ENCODE data around the gene ZDHHC24. TPM values are rescaled to one million over a fixed set of nuclear protein-coding genes. Genes with fewer than 3 reads are reported as not detected.

ZDHHC24 gene
- total and polyA plus RNA-seq, 10 of the 15 experiments (the other 5 are each of a cell fraction or from before 2014, with no cell fraction given), result 0.86 to 17.5 (median 6.8) TPM

GRCh38 chr11:66545701-66546367 lies at the start of gene ZDHHC24 (continued):
- TF ChIP-seq BHLHE40 (IDR thresholded peaks at IDR 0.05; ENCODE audit: borderline replicate concordance in 1 of 2, low read depth in 2 of 2, low read length in 1 of 2) (peak in 1 of 2 experiments; percentile 51; a peak in 2 of 4 replicates), ZSCAN29 (IDR thresholded peaks at IDR 0.05) (peak; percentile 61; the same call in 1 of the 2 replicates), POLR2A (IDR thresholded peaks at IDR 0.05; ENCODE audit: low read depth, low read length) (peak; percentile 94), ZNF207 (IDR thresholded peaks at IDR 0.05; ENCODE audit: borderline replicate concordance) (peak; percentile 88), KLF5 (IDR thresholded peaks at IDR 0.05; ENCODE audit: partially characterized antibody) (peak; percentile 42), YBX1 (IDR thresholded peaks at IDR 0.05) (no peak), DPF2 (IDR thresholded peaks at IDR 0.05) (peak; percentile 88), HDGF (IDR thresholded peaks at IDR 0.05) (0 out of 2 replicates have a peak, but pooled peaks have one; percentile 47), EGR1 (IDR thresholded peaks at IDR 0.05; ENCODE audit: borderline replicate concordance in 1 of 2, low read depth in 2 of 2, low read length in 2 of 2) (peak in 1 of 2 experiments; percentile 45; a peak in 1 of 3 replicates), RB1 (IDR thresholded peaks at IDR 0.05; ENCODE audit: borderline replicate concordance) (peak; percentile 66; the same call in 1 of the 2 replicates), TBL1XR1 (IDR thresholded peaks at IDR 0.05; ENCODE audit: low read depth, low read length) (no peak), MYC (IDR thresholded peaks at IDR 0.05; ENCODE audit: insufficient read depth, insufficient read length, insufficient replicate concordance, low read length, severe bottlenecking) (peak; percentile 44), GATAD2B (conservative IDR thresholded peaks at IDR 0.05; ENCODE audit: low read depth) (peak; percentile 98), ZNF274 (IDR thresholded peaks at IDR 0.05; ENCODE audit: insufficient read depth, insufficient read length) (no peak), LARP7 (IDR thresholded peaks at IDR 0.05) (peak; percentile 75; the same call in 1 of the 2 replicates), ZBED1 (IDR thresholded peaks at IDR 0.05; ENCODE audit: borderline replicate concordance) (no peak), HCFC1 (IDR thresholded peaks at IDR 0.05; ENCODE audit: low read length) (peak; percentile 39; the same call in 1 of the 2 replicates), PKNOX1 (IDR thresholded peaks at IDR 0.05) (peak; percentile 98), SP1 (IDR thresholded peaks at IDR 0.05; ENCODE audit: low read depth, low read length) (peak; percentile 85), IKZF1 (conservative IDR thresholded peaks at IDR 0.05) (peak; percentile 77), POLR2AphosphoS5 (IDR thresholded peaks at IDR 0.05; ENCODE audit: low read length) (peak; percentile 63; the same call in 1 of the 2 replicates)
- TF ChIP-seq, protein P1, sequence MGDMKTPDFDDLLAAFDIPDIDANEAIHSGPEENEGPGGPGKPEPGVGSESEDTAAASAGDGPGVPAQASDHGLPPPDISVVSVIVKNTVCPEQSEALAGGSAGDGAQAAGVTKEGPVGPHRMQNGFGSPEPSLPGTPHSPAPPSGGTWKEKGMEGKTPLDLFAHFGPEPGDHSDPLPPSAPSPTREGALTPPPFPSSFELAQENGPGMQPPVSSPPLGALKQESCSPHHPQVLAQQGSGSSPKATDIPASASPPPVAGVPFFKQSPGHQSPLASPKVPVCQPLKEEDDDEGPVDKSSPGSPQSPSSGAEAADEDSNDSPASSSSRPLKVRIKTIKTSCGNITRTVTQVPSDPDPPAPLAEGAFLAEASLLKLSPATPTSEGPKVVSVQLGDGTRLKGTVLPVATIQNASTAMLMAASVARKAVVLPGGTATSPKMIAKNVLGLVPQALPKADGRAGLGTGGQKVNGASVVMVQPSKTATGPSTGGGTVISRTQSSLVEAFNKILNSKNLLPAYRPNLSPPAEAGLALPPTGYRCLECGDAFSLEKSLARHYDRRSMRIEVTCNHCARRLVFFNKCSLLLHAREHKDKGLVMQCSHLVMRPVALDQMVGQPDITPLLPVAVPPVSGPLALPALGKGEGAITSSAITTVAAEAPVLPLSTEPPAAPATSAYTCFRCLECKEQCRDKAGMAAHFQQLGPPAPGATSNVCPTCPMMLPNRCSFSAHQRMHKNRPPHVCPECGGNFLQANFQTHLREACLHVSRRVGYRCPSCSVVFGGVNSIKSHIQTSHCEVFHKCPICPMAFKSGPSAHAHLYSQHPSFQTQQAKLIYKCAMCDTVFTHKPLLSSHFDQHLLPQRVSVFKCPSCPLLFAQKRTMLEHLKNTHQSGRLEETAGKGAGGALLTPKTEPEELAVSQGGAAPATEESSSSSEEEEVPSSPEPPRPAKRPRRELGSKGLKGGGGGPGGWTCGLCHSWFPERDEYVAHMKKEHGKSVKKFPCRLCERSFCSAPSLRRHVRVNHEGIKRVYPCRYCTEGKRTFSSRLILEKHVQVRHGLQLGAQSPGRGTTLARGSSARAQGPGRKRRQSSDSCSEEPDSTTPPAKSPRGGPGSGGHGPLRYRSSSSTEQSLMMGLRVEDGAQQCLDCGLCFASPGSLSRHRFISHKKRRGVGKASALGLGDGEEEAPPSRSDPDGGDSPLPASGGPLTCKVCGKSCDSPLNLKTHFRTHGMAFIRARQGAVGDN (IDR thresholded peaks at IDR 0.05), result peak; percentile 29; the same call in 1 of the 2 replicates
- TF ChIP-seq, protein P2, sequence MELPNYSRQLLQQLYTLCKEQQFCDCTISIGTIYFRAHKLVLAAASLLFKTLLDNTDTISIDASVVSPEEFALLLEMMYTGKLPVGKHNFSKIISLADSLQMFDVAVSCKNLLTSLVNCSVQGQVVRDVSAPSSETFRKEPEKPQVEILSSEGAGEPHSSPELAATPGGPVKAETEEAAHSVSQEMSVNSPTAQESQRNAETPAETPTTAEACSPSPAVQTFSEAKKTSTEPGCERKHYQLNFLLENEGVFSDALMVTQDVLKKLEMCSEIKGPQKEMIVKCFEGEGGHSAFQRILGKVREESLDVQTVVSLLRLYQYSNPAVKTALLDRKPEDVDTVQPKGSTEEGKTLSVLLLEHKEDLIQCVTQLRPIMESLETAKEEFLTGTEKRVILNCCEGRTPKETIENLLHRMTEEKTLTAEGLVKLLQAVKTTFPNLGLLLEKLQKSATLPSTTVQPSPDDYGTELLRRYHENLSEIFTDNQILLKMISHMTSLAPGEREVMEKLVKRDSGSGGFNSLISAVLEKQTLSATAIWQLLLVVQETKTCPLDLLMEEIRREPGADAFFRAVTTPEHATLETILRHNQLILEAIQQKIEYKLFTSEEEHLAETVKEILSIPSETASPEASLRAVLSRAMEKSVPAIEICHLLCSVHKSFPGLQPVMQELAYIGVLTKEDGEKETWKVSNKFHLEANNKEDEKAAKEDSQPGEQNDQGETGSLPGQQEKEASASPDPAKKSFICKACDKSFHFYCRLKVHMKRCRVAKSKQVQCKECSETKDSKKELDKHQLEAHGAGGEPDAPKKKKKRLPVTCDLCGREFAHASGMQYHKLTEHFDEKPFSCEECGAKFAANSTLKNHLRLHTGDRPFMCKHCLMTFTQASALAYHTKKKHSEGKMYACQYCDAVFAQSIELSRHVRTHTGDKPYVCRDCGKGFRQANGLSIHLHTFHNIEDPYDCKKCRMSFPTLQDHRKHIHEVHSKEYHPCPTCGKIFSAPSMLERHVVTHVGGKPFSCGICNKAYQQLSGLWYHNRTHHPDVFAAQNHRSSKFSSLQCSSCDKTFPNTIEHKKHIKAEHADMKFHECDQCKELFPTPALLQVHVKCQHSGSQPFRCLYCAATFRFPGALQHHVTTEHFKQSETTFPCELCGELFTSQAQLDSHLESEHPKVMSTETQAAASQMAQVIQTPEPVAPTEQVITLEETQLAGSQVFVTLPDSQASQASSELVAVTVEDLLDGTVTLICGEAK (IDR thresholded peaks at IDR 0.05; ENCODE audit: borderline replicate concordance), result no peak

Data from GM12878 (cell line).